Measurements from ENCODE around the gene MAD2L2. TPM values are rescaled to one million over a fixed set of nuclear protein-coding genes. Genes with fewer than 3 reads are reported as not detected.

Gene MAD2L2
- total and polyA plus RNA-seq, 9 of the 15 experiments (the other 6 are each of a cell fraction or from before 2014, with no cell fraction given), result 12.4 to 286 (median 143) TPM

- TF ChIP-seq NR4A1 (CRISPR knock-in tag; IDR thresholded peaks at IDR 0.05) (peak; percentile 47; the same call in 1 of the 2 replicates), NR4A1 (tag; IDR thresholded peaks at IDR 0.05) (0 out of 2 replicates have a peak, but pooled peaks have one; percentile 21), JUNB (CRISPR knock-in tag; conservative IDR thresholded peaks at IDR 0.05) (no peak), NFRKB (IDR thresholded peaks at IDR 0.05; ENCODE audit: low read depth) (peak; percentile 23), ZNF511 (CRISPR knock-in tag; IDR thresholded peaks at IDR 0.05) (no peak), STAT5A (IDR thresholded peaks at IDR 0.05; ENCODE audit: borderline replicate concordance, low read length) (no peak), ZNF589 (CRISPR knock-in tag; IDR thresholded peaks at IDR 0.05; ENCODE audit: low read depth) (0 out of 2 replicates have a peak, but pooled peaks have one; percentile 29), SRF (CRISPR knock-in tag; IDR thresholded peaks at IDR 0.05) (no peak), POLR2A (conservative IDR thresholded peaks at IDR 0.05) (no peak), PHF8 (IDR thresholded peaks at IDR 0.05; ENCODE audit: borderline replicate concordance, low read length) (no peak), PATZ1 (CRISPR knock-in tag; IDR thresholded peaks at IDR 0.05; ENCODE audit: borderline replicate concordance) (no peak), RBFOX2 (IDR thresholded peaks at IDR 0.05; ENCODE audit: low read depth, low read length) (0 out of 2 replicates have a peak, but pooled peaks have one; percentile 23), TCFL5 (CRISPR knock-in tag; conservative IDR thresholded peaks at IDR 0.05) (no peak), ZBTB9 (CRISPR knock-in tag; IDR thresholded peaks at IDR 0.05) (peak; percentile 33; the same call in 1 of the 2 replicates), TAF15 (IDR thresholded peaks at IDR 0.05; ENCODE audit: low read depth, low read length) (no peak), UBTF (IDR thresholded peaks at IDR 0.05; ENCODE audit: borderline replicate concordance in 1 of 2, low read depth in 2 of 2, low read length in 2 of 2) (0 out of 4 replicates have a peak, but pooled peaks of 1 of the 2 experiments have one; percentile 35), CEBPB (tag; IDR thresholded peaks at IDR 0.05) (peak; percentile 61), U2AF1 (optimal IDR thresholded peaks at IDR 0.05; ENCODE audit: low read depth, low read length) (no peak), PRMT5 (CRISPR knock-in tag; IDR thresholded peaks at IDR 0.05) (no peak), KDM2B (CRISPR knock-in tag; IDR thresholded peaks at IDR 0.05) (no peak), HDGF (IDR thresholded peaks at IDR 0.05) (peak; percentile 67)
Observed at GRCh38 chr1:11729498-11730428, 48.8 kb upstream of the MAD2L2 start (continued).
